ENCODE data around the gene XIRP2. TPM values are rescaled to one million over a fixed set of nuclear protein-coding genes. Genes with fewer than 3 reads are reported as not detected.

Gene XIRP2
- total RNA-seq, 1 experiment from 2014 or later, result not detected

- Histone ChIP-seq H3K27ac (ENCODE audit: low read depth, low read length) (no peak overlapping the region), H3K9me3 (ENCODE audit: control insufficient read depth in 1 of 2, insufficient read depth in 1 of 2, low read depth in 1 of 2, low read length in 2 of 2) (no peaks in the 10 kb centered on the region; a peak in 1 of 4 replicates), H3K4me2 (ENCODE audit: low read length) (no peak overlapping the region), H4K20me1 (ENCODE audit: insufficient read depth) (no peaks in the 10 kb centered on the region), H3K9ac (ENCODE audit: low read length) (no peak overlapping the region), H3K9me2 (ENCODE audit: insufficient read depth) (no peaks in the 10 kb centered on the region), H3K4me1 (ENCODE audit: control insufficient read depth in 1 of 2, insufficient read depth in 2 of 2, low read length in 2 of 2) (no peaks in the 10 kb centered on the region), H3K4me3 (replicated peaks in 1 of 2; ENCODE audit: low read depth in 1 of 2, low read length in 2 of 2) (no peak overlapping the region), H3K79me2 (ENCODE audit: insufficient read depth, low read length) (no peaks in the 10 kb centered on the region), H2AFZ (ENCODE audit: low read depth, low read length, poor library complexity, severe bottlenecking) (no peak overlapping the region), H3K36me3 (ENCODE audit: control insufficient read depth in 1 of 2, insufficient read depth in 2 of 2, low read length in 2 of 2) (no peaks in the 10 kb centered on the region), H3K27me3 (ENCODE audit: insufficient read depth, low read length) (no peaks in the 10 kb centered on the region)
- RAD21 ChIA-PET (ENCODE audit: low non-redundant PET in 1 of 2, low total read pairs in 2 of 2, uncharacterized antibody in 2 of 2, unreplicated experiment in 2 of 2), result no interaction called here
- TF ChIP-seq ATF3 (IDR thresholded peaks at IDR 0.05) (no peak), SP1 (IDR thresholded peaks at IDR 0.05; ENCODE audit: low read depth) (no peak), TCF7L2 (IDR thresholded peaks at IDR 0.05; ENCODE audit: borderline replicate concordance, extremely low read depth, insufficient read depth, insufficient read length) (no peak), FOSL1 (IDR thresholded peaks at IDR 0.05; ENCODE audit: low read depth) (no peak), RAD21 (IDR thresholded peaks at IDR 0.05; ENCODE audit: low read depth) (no peak), SRF (IDR thresholded peaks at IDR 0.05; ENCODE audit: low read depth) (no peak), CBX3 (IDR thresholded peaks at IDR 0.05; ENCODE audit: low read depth) (no peak), CEBPB (IDR thresholded peaks at IDR 0.05; ENCODE audit: low read depth) (no peak), POLR2AphosphoS5 (IDR thresholded peaks at IDR 0.05; ENCODE audit: low read depth, low read length) (no peak), EZH2phosphoT487 (IDR thresholded peaks at IDR 0.05; ENCODE audit: borderline replicate concordance) (no peak), ELF1 (IDR thresholded peaks at IDR 0.05; ENCODE audit: borderline replicate concordance, low read depth) (no peak), YY1 (IDR thresholded peaks at IDR 0.05; ENCODE audit: extremely low read depth, insufficient replicate concordance, low read depth, low read length) (no peak), EZH2 (IDR thresholded peaks at IDR 0.05) (no peak), JUND (IDR thresholded peaks at IDR 0.05) (no peak), ZNF274 (IDR thresholded peaks at IDR 0.05; ENCODE audit: low read depth, low read length) (no peak)
- TF ChIP-seq, protein P1, sequence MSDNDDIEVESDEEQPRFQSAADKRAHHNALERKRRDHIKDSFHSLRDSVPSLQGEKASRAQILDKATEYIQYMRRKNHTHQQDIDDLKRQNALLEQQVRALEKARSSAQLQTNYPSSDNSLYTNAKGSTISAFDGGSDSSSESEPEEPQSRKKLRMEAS (IDR thresholded peaks at IDR 0.05), result no peak
- TF ChIP-seq, protein P2, sequence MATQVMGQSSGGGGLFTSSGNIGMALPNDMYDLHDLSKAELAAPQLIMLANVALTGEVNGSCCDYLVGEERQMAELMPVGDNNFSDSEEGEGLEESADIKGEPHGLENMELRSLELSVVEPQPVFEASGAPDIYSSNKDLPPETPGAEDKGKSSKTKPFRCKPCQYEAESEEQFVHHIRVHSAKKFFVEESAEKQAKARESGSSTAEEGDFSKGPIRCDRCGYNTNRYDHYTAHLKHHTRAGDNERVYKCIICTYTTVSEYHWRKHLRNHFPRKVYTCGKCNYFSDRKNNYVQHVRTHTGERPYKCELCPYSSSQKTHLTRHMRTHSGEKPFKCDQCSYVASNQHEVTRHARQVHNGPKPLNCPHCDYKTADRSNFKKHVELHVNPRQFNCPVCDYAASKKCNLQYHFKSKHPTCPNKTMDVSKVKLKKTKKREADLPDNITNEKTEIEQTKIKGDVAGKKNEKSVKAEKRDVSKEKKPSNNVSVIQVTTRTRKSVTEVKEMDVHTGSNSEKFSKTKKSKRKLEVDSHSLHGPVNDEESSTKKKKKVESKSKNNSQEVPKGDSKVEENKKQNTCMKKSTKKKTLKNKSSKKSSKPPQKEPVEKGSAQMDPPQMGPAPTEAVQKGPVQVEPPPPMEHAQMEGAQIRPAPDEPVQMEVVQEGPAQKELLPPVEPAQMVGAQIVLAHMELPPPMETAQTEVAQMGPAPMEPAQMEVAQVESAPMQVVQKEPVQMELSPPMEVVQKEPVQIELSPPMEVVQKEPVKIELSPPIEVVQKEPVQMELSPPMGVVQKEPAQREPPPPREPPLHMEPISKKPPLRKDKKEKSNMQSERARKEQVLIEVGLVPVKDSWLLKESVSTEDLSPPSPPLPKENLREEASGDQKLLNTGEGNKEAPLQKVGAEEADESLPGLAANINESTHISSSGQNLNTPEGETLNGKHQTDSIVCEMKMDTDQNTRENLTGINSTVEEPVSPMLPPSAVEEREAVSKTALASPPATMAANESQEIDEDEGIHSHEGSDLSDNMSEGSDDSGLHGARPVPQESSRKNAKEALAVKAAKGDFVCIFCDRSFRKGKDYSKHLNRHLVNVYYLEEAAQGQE (IDR thresholded peaks at IDR 0.05; ENCODE audit: low read depth), result no peak
- POLR2A ChIA-PET, result no interaction called here
- ATAC-seq (no peak), DNase-seq (ENCODE audit: low read depth, low spot score) (no peak)
- no TSS peak for BruUV-seq (replicated peaks)
- CTCF ChIA-PET, result no interaction called here
- intact Hi-C loops (cut with micrococcal nuclease), result no loop called here
These were observed 234.1 kb downstream of the XIRP2 start for GRCh38 chr2:167122389-167122788.
